ENCODE measurements around the gene DNAJC5G.

Gene DNAJC5G

DNA sequence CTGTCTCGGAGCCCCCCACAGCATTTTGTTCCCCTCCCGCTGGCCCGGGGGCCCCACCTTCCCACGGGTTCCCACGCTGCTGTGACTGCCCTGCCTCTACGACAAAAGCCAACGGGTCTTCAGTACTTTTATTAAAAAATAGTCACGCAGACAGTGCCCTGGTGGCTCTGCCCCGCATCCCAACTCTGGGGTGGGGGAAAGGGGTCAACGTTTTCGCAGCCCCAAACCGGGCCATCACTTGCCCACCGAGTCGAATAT is 32.0 kb downstream of the DNAJC5G start:
- peaks cover 8 to 26% (median 20%) of the 10 kb centered on the region in 11 experiments; a peak in 17 of 22 replicates for H3K27me3 ChIP-seq

DNA sequence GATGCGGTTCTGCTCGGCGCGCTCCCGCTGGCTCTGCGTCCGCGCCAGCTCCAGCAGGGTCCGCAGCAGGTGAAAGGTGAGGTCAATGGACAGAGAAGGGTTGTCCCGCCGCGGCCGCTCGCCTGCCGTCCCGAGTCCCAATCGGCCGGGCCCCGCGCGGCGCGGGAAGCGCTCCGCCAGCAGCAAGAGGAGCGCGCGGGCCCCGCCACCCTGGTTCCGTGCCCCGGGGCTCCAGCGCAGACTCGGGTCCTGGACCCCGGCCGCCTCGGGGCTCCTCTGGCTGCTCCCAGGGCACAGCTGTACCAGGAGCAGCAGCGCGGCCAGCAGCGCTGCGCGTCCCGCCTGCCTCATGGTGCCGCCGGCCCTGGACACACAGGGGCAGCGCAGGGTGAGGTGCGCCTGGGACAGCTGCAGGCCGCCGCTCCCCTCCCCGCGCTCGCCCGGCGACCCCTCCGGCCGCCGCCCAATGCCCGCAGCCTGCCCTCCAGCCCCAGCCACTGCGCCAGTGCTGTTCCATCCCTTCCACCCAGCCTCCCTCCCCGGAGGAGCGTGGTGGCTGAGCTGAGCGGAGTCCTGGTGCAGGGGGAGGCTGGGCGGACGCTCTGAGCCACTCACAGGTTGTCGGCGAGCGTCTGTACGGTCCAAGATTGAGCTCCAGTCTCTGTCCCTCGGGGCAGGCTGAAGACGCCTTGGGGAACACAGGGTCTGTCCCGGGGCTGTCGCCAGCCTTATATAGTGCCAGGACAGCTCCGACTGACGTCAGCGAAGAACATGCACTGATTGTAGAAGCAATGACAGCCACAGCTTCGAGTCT is 32.5 kb downstream of the DNAJC5G start:
- Histone ChIP-seq H3K9ac (no peak overlapping the region), H3K9me3 (replicated peaks in 1 of 11) (no peaks in the 10 kb centered on the region)

More for the DNA sequence above, 32.0 kb downstream of the DNAJC5G start:
- Histone ChIP-seq H3K4me3 (no peak overlapping the region), H3K4me1 (peaks cover 0 to 9% (median 5%) of the 10 kb centered on the region in 10 experiments; a peak in 7 of 20 replicates), H4K20me1 (peaks cover 0 to 63% (median 8%) of the 10 kb centered on the region in 11 experiments; a peak in 14 of 22 replicates), H3K9me3 (replicated peaks in 1 of 11) (no peaks in the 10 kb centered on the region), H3K4me2 (no peak overlapping the region), H3K36me3 (peaks cover 29 to 50% (median 40%) of the 10 kb centered on the region in 11 experiments), H3K27ac (no peak overlapping the region), H3K9ac (no peak overlapping the region)
- no peak for TF ChIP-seq Cebpa-rat (IDR thresholded peaks at IDR 0.05)

DNA sequence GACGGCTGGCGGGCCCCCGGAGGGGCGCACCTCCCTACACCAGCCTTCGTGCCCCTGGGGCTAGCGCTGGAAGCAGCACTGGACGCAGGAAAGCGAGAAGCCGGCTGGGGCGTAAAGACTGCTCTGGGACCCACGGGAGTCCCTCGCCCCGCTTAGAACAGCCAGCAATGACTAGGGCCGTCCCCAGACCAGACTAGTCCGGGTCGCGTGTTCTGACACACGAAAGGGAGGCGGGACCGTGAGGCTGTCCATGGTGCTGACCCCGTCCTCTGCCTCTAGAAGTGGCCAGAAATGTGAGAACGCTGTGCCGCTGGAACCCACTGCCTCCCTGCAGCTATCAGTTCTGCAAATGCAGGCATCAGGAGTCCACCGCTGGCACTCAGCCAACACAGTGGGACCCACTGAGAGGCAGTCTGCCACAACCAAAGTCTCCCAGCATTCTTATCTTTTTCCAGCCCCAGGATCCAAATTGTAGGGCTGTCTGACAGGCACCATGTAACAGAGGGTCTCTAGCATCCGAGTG is 33.2 kb downstream of the DNAJC5G start, which contains the start of gene UCN:
UCN (minus strand) TSS at position 87 of the 523 bp plus-strand sequence. CDS start 550 bp downstream, outside the sequence.
- Histone ChIP-seq H3K9me3 (replicated peaks in 1 of 11) (no peaks in the 10 kb centered on the region), H4K20me1 (peaks cover 0 to 75% (median 12%) of the 10 kb centered on the region in 11 experiments; a peak in 14 of 22 replicates), H3K4me3 (no peak within 1 kb of the TSS), H3K4me1 (peaks cover 0 to 4% (median 0%) of the 10 kb centered on the region in 10 experiments; a peak in 2 of 20 replicates), H3K36me3 (peaks cover 34 to 61% (median 49%) of the 10 kb centered on the region in 11 experiments), H3K4me2 (no peak within 1 kb of the TSS), H3K27ac (no peak within 1 kb of the TSS), H3K27me3 (peaks cover 8 to 26% (median 20%) of the 10 kb centered on the region in 11 experiments; a peak in 17 of 22 replicates), H3K9ac (no peak within 1 kb of the TSS)
- no peak for TF ChIP-seq Cebpa-rat (IDR thresholded peaks at IDR 0.05)

More for the DNA sequence above, 32.5 kb downstream of the DNAJC5G start:
- Histone ChIP-seq H3K36me3 (peaks cover 33 to 55% (median 46%) of the 10 kb centered on the region in 11 experiments), H3K4me2 (no peak overlapping the region), H3K4me1 (peaks cover 0 to 9% (median 5%) of the 10 kb centered on the region in 10 experiments; a peak in 7 of 20 replicates), H3K27ac (no peak overlapping the region), H3K27me3 (peaks cover 8 to 26% (median 20%) of the 10 kb centered on the region in 11 experiments; a peak in 17 of 22 replicates), H4K20me1 (peaks cover 0 to 68% (median 11%) of the 10 kb centered on the region in 11 experiments; a peak in 14 of 22 replicates), H3K4me3 (no peak overlapping the region)
- TF ChIP-seq Cebpa-rat (IDR thresholded peaks at IDR 0.05) = no peak

DNA sequence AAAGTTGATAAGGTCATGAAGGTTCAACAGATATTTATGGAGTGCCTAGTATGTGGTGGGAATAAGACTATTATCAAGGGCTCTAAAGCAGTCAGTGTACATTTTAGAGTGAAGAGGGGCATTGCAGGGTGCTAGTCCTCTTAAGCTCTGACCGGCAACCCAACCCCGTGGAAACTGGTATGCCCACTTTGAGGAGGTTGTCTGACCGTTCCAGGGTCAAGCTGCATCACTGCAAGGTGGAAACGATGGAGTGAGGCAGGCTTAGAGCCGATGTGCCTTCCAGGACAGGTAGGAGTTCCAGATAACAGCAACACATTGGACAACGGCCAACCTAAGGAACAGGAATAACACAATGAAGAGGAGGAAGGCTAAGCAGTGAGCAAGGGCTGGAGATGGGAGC is 34.4 kb downstream of the DNAJC5G start:
- Histone ChIP-seq H3K4me2 (no peak overlapping the region), H3K9me3 (replicated peaks in 1 of 11) (no peaks in the 10 kb centered on the region), H3K27ac (no peak overlapping the region), H3K9ac (no peak overlapping the region), H3K4me1 (no peaks in the 10 kb centered on the region), H3K4me3 (no peak overlapping the region), H3K27me3 (peaks cover 8 to 26% (median 20%) of the 10 kb centered on the region in 11 experiments; a peak in 17 of 22 replicates), H3K36me3 (peaks cover 34 to 67% (median 52%) of the 10 kb centered on the region in 11 experiments), H4K20me1 (peaks cover 0 to 80% (median 16%) of the 10 kb centered on the region in 11 experiments; a peak in 16 of 22 replicates)
- no peak for TF ChIP-seq Cebpa-rat (IDR thresholded peaks at IDR 0.05)

DNA sequence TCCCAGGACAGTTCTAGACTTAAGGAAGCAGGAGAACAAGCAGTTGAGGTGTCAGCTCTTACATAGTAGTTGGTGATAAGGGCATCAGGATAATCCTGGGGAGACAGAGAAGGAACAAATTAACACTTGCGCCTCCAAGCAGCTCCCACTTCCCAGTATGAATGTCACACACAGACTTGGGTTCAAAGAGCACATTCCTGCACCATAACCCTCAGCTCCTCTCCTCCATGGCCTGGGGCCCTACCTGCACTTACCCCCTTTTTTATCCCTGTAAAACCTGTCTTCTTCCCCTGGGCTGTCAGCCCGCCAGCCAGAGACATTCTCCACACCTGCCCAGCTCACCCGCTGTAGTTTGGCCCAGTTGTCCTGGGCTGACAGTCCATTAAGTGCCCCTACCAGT is 36.9 kb downstream of the DNAJC5G start:
- Histone ChIP-seq H3K9me3 (replicated peaks in 1 of 11) (no peaks in the 10 kb centered on the region), H3K9ac (no peak overlapping the region)
- no peak for TF ChIP-seq Cebpa-rat (IDR thresholded peaks at IDR 0.05)

DNA sequence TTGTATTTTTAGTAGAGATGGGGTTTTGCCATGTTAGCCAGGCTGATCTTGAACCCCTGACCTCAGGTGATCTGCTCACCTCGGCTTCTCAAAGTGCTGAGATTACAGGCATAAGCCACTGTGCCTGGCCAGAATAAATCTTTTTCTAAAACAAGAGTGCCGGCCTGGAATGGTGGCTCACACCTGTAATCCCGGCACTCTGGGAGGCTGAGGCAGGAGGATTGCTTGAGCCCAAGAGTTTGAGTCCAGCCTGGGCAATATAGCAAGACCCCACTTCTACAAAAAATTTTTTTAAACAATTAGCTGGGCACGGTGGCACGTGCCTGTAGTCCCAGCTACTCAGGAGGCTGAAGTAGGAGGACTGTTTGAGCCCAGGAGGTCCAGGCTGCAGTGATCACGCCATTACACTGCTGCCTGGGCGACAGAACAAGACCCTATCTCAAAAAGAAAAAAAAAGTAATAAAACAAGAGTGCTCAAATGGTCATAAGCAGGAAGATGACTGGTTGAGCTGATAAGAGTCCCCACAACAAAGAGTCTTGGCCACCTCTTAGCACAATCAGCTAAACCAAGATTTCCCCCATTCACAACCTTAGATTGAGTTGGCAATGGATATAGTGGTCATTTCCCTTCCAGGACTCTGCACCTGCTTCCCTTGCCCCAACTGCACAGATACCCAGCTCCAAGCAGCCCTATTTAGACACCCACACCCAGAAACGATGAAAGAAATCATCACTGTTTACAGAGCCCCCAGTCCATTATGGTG is 38.8 kb downstream of the DNAJC5G start:
- no peaks in the 10 kb centered on the region for H3K9me3 ChIP-seq (replicated peaks in 1 of 11)
- H3K4me3 ChIP-seq = no peak overlapping the region
- peaks cover 0 to 19% (median 0%) of the 10 kb centered on the region in 10 experiments; a peak in 7 of 20 replicates for H3K4me1 ChIP-seq
- no peak overlapping the region for H3K27ac ChIP-seq
- H4K20me1 ChIP-seq = peaks cover 0 to 72% (median 20%) of the 10 kb centered on the region in 11 experiments; a peak in 13 of 22 replicates
- no peak overlapping the region for H3K4me2 ChIP-seq
- no peaks in the 10 kb centered on the region for H3K27me3 ChIP-seq
- no peak overlapping the region for H3K9ac ChIP-seq
- no peak for TF ChIP-seq Cebpa-rat (IDR thresholded peaks at IDR 0.05)
- peaks cover 40 to 88% (median 64%) of the 10 kb centered on the region in 11 experiments for H3K36me3 ChIP-seq

More for the DNA sequence above, 36.9 kb downstream of the DNAJC5G start:
- Histone ChIP-seq H3K4me3 (no peak overlapping the region), H3K27me3 (peaks cover 4 to 13% (median 10%) of the 10 kb centered on the region in 11 experiments; a peak in 16 of 22 replicates), H3K4me2 (no peak overlapping the region), H3K4me1 (peaks cover 0 to 9% (median 0%) of the 10 kb centered on the region in 10 experiments; a peak in 7 of 20 replicates), H3K27ac (no peak overlapping the region), H3K36me3 (peaks cover 46 to 90% (median 65%) of the 10 kb centered on the region in 11 experiments), H4K20me1 (peaks cover 0 to 83% (median 25%) of the 10 kb centered on the region in 11 experiments; a peak in 16 of 22 replicates)

DNA sequence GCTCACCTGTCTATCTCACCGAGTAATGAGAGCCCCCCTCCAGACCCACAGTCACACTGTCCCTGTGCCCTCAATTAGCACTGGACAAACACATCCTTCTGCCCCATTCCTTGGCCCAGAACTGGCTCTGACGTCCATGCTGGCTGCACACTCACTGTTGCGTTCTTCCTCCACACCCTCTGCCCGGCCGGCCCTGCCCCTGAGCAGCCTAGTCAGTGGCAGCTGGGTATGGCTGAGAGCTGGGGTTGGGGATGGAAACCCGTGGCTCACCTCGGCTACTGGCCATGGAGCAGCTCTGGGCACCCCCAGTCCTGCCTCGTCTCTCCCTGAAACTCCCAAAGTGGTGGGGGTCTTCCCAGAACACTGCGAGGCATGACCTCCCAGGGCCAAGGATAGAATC is 39.5 kb downstream of the DNAJC5G start:
- Histone ChIP-seq H4K20me1 (peaks cover 0 to 68% (median 20%) of the 10 kb centered on the region in 11 experiments; a peak in 13 of 22 replicates), H3K36me3 (peaks cover 34 to 85% (median 58%) of the 10 kb centered on the region in 11 experiments), H3K9ac (no peak overlapping the region), H3K4me3 (no peak overlapping the region), H3K4me1 (peaks cover 0 to 19% (median 0%) of the 10 kb centered on the region in 10 experiments; a peak in 7 of 20 replicates), H3K27me3 (no peaks in the 10 kb centered on the region), H3K4me2 (no peak overlapping the region), H3K9me3 (replicated peaks in 1 of 11) (no peaks in the 10 kb centered on the region), H3K27ac (no peak overlapping the region)
- TF ChIP-seq Cebpa-rat (IDR thresholded peaks at IDR 0.05) = no peak

DNA sequence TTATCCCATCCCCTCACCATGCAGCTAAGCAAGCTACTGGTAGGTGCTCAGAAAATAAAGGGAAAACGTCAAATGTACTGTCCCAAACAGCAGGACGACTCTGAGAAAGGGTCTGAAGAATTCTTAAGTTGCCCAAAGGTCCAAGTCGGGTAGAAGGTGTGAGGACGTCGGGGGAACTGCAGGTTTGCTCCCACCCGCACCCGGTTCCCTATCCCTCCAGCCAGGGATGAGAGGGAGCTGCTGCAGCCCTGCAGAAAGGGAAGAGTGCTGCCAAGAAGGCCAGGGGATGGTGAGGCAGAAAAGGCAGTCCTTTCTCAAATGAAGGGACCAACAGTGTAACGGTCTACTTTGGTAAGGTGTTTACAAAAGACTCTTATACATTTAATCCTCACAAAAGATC is 39.9 kb downstream of the DNAJC5G start:
- Histone ChIP-seq H4K20me1 (peaks cover 0 to 64% (median 20%) of the 10 kb centered on the region in 11 experiments; a peak in 13 of 22 replicates), H3K9me3 (replicated peaks in 1 of 11) (no peaks in the 10 kb centered on the region), H3K36me3 (peaks cover 30 to 84% (median 54%) of the 10 kb centered on the region in 11 experiments), H3K9ac (no peak overlapping the region), H3K27me3 (no peaks in the 10 kb centered on the region), H3K4me3 (no peak overlapping the region), H3K4me1 (peaks cover 0 to 19% (median 0%) of the 10 kb centered on the region in 10 experiments; a peak in 7 of 20 replicates), H3K27ac (no peak overlapping the region), H3K4me2 (no peak overlapping the region)
- no peak for TF ChIP-seq Cebpa-rat (IDR thresholded peaks at IDR 0.05)

All from BLaER1 treated with 17β-estradiol and CSF1 and Interleukin-3, amounts not matched to agents 10 nM and 100 nM (cell line).